Neural cell (in vitro differentiated cells): ENCODE data around the gene MSLN. TPM values are rescaled to one million over a fixed set of nuclear protein-coding genes. Genes with fewer than 3 reads are reported as not detected.
A peak's percentile ranks its signal among the peaks of the same experiment; 100 is the strongest.

Experiments
- H2AFZ ChIP-seq: fragments of 200-600, 300-800 bp; sonication (generic), shearing (Covaris generic); 2 replicates; pipeline ENCODE4 v1.6.0; 2014; ENCODE audit warnings: low read depth, mild to moderate bottlenecking, antibody characterized with exemption, low read length, moderate library complexity
- H3F3A ChIP-seq: fragments of 200-600 bp; shearing (Covaris generic); 2 replicates; pipeline ENCODE4 v1.6.1; 2016; ENCODE audit warnings: mild to moderate bottlenecking, moderate library complexity, mixed read lengths, antibody characterized with exemption, low read length; ENCODE audit not compliant: insufficient read depth, poor library complexity, severe bottlenecking
- H3K27ac ChIP-seq: fragments of 200-600, 300-800 bp; sonication (generic), shearing (Covaris generic); 2 replicates; pipeline ENCODE4 v1.5.1; 2014; ENCODE audit warnings: mild to moderate bottlenecking, low read length, moderate library complexity
- H3K27me3 ChIP-seq: fragments of 300-800, 200-600 bp; sonication (generic), shearing (Covaris generic); 2 replicates; pipeline ENCODE4 v1.6.0; 2014; ENCODE audit warnings: mild to moderate bottlenecking, low read depth, low read length, moderate library complexity; ENCODE audit not compliant: insufficient read depth
- H3K36me3 ChIP-seq: fragments of 300-800, 200-600 bp; sonication (generic), shearing (Covaris generic); 2 replicates; pipeline ENCODE4 v1.5.1; 2014; ENCODE audit warnings: mild to moderate bottlenecking, antibody characterized with exemption, low read length, moderate library complexity; ENCODE audit not compliant: insufficient read depth
- H3K4me2 ChIP-seq: fragments of 300-800, 200-600 bp; sonication (generic), shearing (Covaris generic); 2 replicates; pipeline ENCODE4 v1.6.0; 2014; ENCODE audit warnings: mild to moderate bottlenecking, low read length
- H3K4me3 ChIP-seq: fragments of 300-800, 200-600 bp; sonication (generic), shearing (Covaris generic); 2 replicates; pipeline ENCODE4 v1.5.1; 2014; ENCODE audit warnings: mild to moderate bottlenecking, low read length, moderate library complexity
- H3K79me2 ChIP-seq: fragments of 200-600 bp; shearing (Covaris generic); replicated peaks from 2 replicates; pipeline ENCODE4 v1.6.0; 2014; ENCODE audit warnings: mild to moderate bottlenecking, low read length, moderate library complexity; ENCODE audit not compliant: insufficient read depth
- H3K9ac ChIP-seq: fragments of 300-800, 200-600 bp; sonication (generic), shearing (Covaris generic); 2 replicates; pipeline ENCODE4 v1.6.1; 2016; ENCODE audit warnings: mild to moderate bottlenecking, low read length, mixed read lengths
- H3K9me2 ChIP-seq: fragments of 200-600 bp; shearing (Covaris generic); 2 replicates; pipeline ENCODE4 v1.6.1; 2016; ENCODE audit warnings: mild to moderate bottlenecking, low read length, mixed read lengths; ENCODE audit not compliant: insufficient read depth
- H3K9me3 ChIP-seq: fragments of 200-600, 300-800 bp; sonication (generic), shearing (Covaris generic); 2 replicates; pipeline ENCODE4 v1.6.1; 2016; ENCODE audit warnings: mild to moderate bottlenecking, mixed run types, low read length, moderate library complexity, mixed read lengths
- H4K20me1 ChIP-seq: fragments of 200-600 bp; shearing (Covaris generic); 2 replicates; pipeline ENCODE4 v1.6.1; 2016; ENCODE audit warnings: mild to moderate bottlenecking, mixed run types; ENCODE audit not compliant: insufficient read depth
- EP300 ChIP-seq: fragments of 450-650 bp; conservative IDR thresholded peaks from 2 replicates; pipeline ENCODE4 v1.6.1; 2014; ENCODE audit warnings: antibody characterized with exemption, mild to moderate bottlenecking, moderate library complexity; ENCODE audit not compliant: poor library complexity, severe bottlenecking
- EZH2 ChIP-seq: fragments of 200-600, 300-800 bp; shearing (Covaris generic), sonication (generic); IDR thresholded peaks from 2 replicates; pipeline ENCODE4 v1.6.1; 2014; ENCODE audit warnings: antibody characterized with exemption, low read length, borderline replicate concordance, mild to moderate bottlenecking; ENCODE audit not compliant: insufficient read depth, poor library complexity, severe bottlenecking
- MXI1 ChIP-seq: fragments of 450-650 bp; conservative IDR thresholded peaks from 2 replicates; pipeline ENCODE4 v1.6.1; 2014; ENCODE audit warnings: antibody characterized with exemption, mild to moderate bottlenecking; ENCODE audit not compliant: poor library complexity, severe bottlenecking
- POLR2AphosphoS5 ChIP-seq: IDR thresholded peaks from 2 replicates; pipeline ENCODE4 v1.6.1; 2012
- TAF1 ChIP-seq: IDR thresholded peaks from 2 replicates; pipeline ENCODE4 v1.6.1; 2012; ENCODE audit warnings: low read depth
- polyA plus RNA-seq: library from polyadenylated mRNA; depleted of rRNA; stranded (reverse); fragments of >200 nt; gene quantifications from 2 replicates; pipeline ENCODE4 v1.2.3, GENCODE V29; 2014
- TF ChIP-seq, protein P1 (sequence below): IDR thresholded peaks from 2 replicates; pipeline ENCODE4 v1.6.1; 2012; ENCODE audit warnings: borderline replicate concordance
- TF ChIP-seq, protein P2 (sequence below): fragments of 450-650 bp; IDR thresholded peaks from 2 replicates; pipeline ENCODE4 v1.5.1; 2014; ENCODE audit warnings: antibody characterized with exemption, mild to moderate bottlenecking, moderate library complexity; ENCODE audit not compliant: poor library complexity, severe bottlenecking

Gene MSLN
- polyA plus RNA-seq, 1 donor from 2014 or later = 0.63 TPM

DNA sequence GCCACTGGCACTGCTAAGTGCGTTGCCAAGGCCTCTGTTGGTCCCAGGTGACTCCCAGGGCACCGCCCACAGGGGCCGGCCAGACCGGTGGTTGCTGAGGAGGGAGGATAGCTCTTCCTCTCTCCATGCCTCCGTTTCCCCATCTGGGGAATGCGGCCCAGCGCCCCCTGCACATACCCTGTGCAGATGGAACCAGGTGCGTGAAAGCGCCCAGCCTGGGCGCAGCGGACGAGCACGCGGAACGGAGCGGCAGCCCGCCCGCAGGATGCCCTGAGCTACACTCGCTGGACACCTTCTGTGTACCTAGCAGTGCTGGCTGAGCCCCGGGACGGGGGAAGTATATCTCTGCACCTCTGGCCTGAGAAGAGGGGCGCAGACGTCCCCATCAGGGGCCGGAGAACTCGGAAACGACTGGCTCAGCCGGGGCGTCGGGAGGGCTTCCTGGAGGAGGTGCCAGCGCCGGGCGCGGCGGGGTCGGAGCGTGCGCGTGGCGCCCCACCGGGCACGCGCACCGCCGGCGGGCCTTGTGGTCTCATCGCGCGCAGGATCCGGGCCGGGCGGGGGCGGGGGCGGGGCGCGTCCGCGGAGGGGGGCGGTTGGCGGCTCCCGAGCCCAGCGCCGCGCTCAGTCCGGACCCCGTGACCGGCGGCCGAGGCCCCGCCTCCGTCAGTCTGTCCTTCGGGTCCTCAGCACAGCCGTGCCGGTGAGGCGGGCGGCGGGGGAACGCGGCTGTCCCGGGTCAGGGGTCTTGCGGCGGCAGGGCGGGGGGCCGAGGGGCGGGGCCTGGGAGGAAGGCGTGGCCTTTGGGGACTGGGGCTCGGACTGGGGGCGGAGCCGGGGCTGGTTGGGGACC, 33.9 kb upstream of the MSLN start, which contains the start of the genes CCDC78 and HAGHL:
TSS of gene CCDC78 (minus strand) at position 6 of the 853 bp plus-strand sequence. CDS start 76 bp downstream, outside the sequence.
TSS of gene HAGHL (plus strand) at position 669 of the 853 bp plus-strand sequence. CDS start 404 bp downstream, outside the sequence.
- Histone ChIP-seq H3K27ac (no peak within 1 kb of the TSS), H3F3A (no peaks in the 10 kb centered on the region), H3K36me3 (no peaks in the 10 kb centered on the region), H3K27me3 (peaks cover 7% of the 10 kb centered on the region), H3K4me3 (peak within 1 kb of the TSS; percentile 83), H3K9me3 (no peaks in the 10 kb centered on the region), H2AFZ (no peak within 1 kb of the TSS), H3K79me2 (no peaks in the 10 kb centered on the region), H3K9me2 (no peaks in the 10 kb centered on the region), H3K9ac (peak within 1 kb of the TSS; percentile 68), H3K4me2 (peak within 1 kb of the TSS; percentile 86), H4K20me1 (no peaks in the 10 kb centered on the region)
- TF ChIP-seq MXI1 (no peak), EP300 (no peak)
- TF ChIP-seq, protein P1, sequence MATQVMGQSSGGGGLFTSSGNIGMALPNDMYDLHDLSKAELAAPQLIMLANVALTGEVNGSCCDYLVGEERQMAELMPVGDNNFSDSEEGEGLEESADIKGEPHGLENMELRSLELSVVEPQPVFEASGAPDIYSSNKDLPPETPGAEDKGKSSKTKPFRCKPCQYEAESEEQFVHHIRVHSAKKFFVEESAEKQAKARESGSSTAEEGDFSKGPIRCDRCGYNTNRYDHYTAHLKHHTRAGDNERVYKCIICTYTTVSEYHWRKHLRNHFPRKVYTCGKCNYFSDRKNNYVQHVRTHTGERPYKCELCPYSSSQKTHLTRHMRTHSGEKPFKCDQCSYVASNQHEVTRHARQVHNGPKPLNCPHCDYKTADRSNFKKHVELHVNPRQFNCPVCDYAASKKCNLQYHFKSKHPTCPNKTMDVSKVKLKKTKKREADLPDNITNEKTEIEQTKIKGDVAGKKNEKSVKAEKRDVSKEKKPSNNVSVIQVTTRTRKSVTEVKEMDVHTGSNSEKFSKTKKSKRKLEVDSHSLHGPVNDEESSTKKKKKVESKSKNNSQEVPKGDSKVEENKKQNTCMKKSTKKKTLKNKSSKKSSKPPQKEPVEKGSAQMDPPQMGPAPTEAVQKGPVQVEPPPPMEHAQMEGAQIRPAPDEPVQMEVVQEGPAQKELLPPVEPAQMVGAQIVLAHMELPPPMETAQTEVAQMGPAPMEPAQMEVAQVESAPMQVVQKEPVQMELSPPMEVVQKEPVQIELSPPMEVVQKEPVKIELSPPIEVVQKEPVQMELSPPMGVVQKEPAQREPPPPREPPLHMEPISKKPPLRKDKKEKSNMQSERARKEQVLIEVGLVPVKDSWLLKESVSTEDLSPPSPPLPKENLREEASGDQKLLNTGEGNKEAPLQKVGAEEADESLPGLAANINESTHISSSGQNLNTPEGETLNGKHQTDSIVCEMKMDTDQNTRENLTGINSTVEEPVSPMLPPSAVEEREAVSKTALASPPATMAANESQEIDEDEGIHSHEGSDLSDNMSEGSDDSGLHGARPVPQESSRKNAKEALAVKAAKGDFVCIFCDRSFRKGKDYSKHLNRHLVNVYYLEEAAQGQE = no peak

DNA sequence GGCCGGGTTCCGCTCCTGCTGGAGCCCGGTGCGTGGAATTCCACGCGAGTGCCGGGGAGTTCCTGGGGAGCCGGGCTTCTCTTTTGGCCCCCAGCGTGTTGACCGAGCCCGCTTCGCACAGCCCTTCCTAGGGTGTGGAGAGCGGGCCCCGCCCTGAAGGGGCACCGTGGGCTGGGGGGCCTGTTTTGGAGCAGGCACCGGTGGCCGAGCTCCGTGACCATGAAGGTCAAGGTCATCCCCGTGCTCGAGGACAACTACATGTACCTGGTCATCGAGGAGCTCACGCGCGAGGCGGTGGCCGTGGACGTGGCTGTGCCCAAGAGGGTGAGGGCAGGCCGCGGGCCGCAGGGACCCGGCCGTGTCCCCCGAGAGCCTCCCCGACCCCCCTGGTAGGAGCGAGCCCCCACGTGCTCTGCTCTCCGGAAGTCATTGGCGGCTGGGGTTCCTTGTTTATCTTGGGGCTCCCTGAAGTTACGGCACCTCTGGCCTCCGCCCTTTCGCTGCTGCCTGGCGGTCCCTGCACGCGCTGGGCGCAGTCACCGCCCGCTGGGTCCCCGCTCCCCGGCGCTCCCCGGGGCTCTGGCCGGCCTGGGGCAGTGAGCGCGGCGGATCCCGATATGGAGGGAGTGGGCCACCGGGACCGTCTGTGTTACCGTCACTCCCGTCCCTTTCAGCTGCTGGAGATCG, 33.1 kb upstream of the MSLN start:
- H3K9me3 ChIP-seq = no peaks in the 10 kb centered on the region
- TF ChIP-seq EP300 = no peak
- peak; percentile 27 for TF ChIP-seq MXI1
- TF ChIP-seq, protein P2, sequence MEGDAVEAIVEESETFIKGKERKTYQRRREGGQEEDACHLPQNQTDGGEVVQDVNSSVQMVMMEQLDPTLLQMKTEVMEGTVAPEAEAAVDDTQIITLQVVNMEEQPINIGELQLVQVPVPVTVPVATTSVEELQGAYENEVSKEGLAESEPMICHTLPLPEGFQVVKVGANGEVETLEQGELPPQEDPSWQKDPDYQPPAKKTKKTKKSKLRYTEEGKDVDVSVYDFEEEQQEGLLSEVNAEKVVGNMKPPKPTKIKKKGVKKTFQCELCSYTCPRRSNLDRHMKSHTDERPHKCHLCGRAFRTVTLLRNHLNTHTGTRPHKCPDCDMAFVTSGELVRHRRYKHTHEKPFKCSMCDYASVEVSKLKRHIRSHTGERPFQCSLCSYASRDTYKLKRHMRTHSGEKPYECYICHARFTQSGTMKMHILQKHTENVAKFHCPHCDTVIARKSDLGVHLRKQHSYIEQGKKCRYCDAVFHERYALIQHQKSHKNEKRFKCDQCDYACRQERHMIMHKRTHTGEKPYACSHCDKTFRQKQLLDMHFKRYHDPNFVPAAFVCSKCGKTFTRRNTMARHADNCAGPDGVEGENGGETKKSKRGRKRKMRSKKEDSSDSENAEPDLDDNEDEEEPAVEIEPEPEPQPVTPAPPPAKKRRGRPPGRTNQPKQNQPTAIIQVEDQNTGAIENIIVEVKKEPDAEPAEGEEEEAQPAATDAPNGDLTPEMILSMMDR = no peak
- TF ChIP-seq POLR2AphosphoS5 = no peak
- TF ChIP-seq, protein P1 = no peak
- no peak for TF ChIP-seq EZH2
- TF ChIP-seq TAF1 = peak; percentile 9
- H3K9me2 ChIP-seq = no peaks in the 10 kb centered on the region
- H3K4me2 ChIP-seq = peak overlapping the region; percentile 86
- H2AFZ ChIP-seq = no peak overlapping the region
- H3K4me3 ChIP-seq = peak overlapping the region; percentile 83
- no peak overlapping the region for H3K27ac ChIP-seq
- H3K79me2 ChIP-seq = no peaks in the 10 kb centered on the region
- H4K20me1 ChIP-seq = no peaks in the 10 kb centered on the region
- no peaks in the 10 kb centered on the region for H3K36me3 ChIP-seq
- H3K27me3 ChIP-seq = peaks cover 7% of the 10 kb centered on the region
- H3F3A ChIP-seq = no peaks in the 10 kb centered on the region
- H3K9ac ChIP-seq = peak overlapping the region; percentile 68
